GM23338 (cell line): ENCODE results near the gene MT1H. TPM values are rescaled to one million over a fixed set of nuclear protein-coding genes. Genes with fewer than 3 reads are reported as not detected.

Experiments
- ATAC-seq: fragments of 200-7000 bp; cut with Tn5 transposase; 3 replicates; pipeline ENCODE4 v1.9.1; 2020
- DNase-seq: peaks from one replicate; pipeline ENCODE4 v3.0.0-alpha.2; 2015; ENCODE audit warnings: low spot score
- H2AFZ ChIP-seq: fragments of 200-600 bp; sonication (generic); 2 replicates; pipeline ENCODE4 v1.8.0; 2016; ENCODE audit warnings: antibody characterized with exemption, mild to moderate bottlenecking, moderate library complexity
- H3F3A ChIP-seq: fragments of 200-600 bp; sonication (generic); replicated peaks from 2 replicates; pipeline ENCODE4 v1.8.0; 2017; ENCODE audit warnings: antibody characterized with exemption, mixed run types, low read depth
- H3K27ac ChIP-seq: fragments of 200-600 bp; sonication (generic); 2 replicates; pipeline ENCODE4 v1.6.1; 2016; ENCODE audit warnings: low read depth
- H3K27me3 ChIP-seq: fragments of 200-600 bp; sonication (generic); 2 replicates; pipeline ENCODE4 v1.8.0; 2016; ENCODE audit warnings: mild to moderate bottlenecking, mixed run types, moderate library complexity; ENCODE audit not compliant: insufficient read depth
- H3K36me3 ChIP-seq: fragments of 200-600 bp; sonication (generic); 2 replicates; pipeline ENCODE4 v1.8.0; 2016; ENCODE audit warnings: mild to moderate bottlenecking; ENCODE audit not compliant: insufficient read depth
- H3K4me1 ChIP-seq: fragments of 200-600 bp; sonication (generic); 2 replicates; pipeline ENCODE4 v1.8.0; 2016; ENCODE audit warnings: mild to moderate bottlenecking, moderate library complexity; ENCODE audit not compliant: insufficient read depth
- H3K4me2 ChIP-seq: fragments of 200-600 bp; sonication (generic); 2 replicates; pipeline ENCODE4 v1.7.1; 2017; ENCODE audit warnings: mixed run types
- H3K4me3 ChIP-seq: fragments of 200-600 bp; sonication (generic); 2 replicates; pipeline ENCODE4 v1.6.1; 2016; ENCODE audit warnings: mixed run types
- H3K79me2 ChIP-seq: fragments of 200-600 bp; sonication (generic); replicated peaks from 2 replicates; pipeline ENCODE4 v1.8.0; 2017; ENCODE audit warnings: mild to moderate bottlenecking; ENCODE audit not compliant: insufficient read depth
- H3K9me2 ChIP-seq: fragments of 200-600 bp; sonication (generic); 2 replicates; pipeline ENCODE4 v1.8.0; 2017; ENCODE audit not compliant: insufficient read depth
- H4K20me1 ChIP-seq: fragments of 200-600 bp; sonication (generic); replicated peaks from 2 replicates; pipeline ENCODE4 v1.8.0; 2017; ENCODE audit warnings: mild to moderate bottlenecking; ENCODE audit not compliant: insufficient read depth
- H3K27ac Mint-ChIP-seq: 2 replicates; pipeline ENCODE4 v1.8.0; 2020; ENCODE audit warnings: inconsistent platforms, mild to moderate bottlenecking, moderate library complexity, mixed read lengths
- H3K27me3 Mint-ChIP-seq: 3 replicates; pipeline ENCODE4 v1.8.0; 2022; ENCODE audit warnings: low read depth, mild to moderate bottlenecking, moderate library complexity, mixed read lengths, inconsistent platforms; ENCODE audit not compliant: insufficient read depth, poor library complexity
- H3K36me3 Mint-ChIP-seq: 3 replicates; pipeline ENCODE4 v1.8.0; 2021; ENCODE audit warnings: low read depth, mild to moderate bottlenecking, inconsistent platforms, moderate library complexity, mixed read lengths
- H3K4me1 Mint-ChIP-seq: 3 replicates; pipeline ENCODE4 v1.8.0; 2020; ENCODE audit warnings: mild to moderate bottlenecking, inconsistent platforms, mixed read lengths
- H3K4me3 Mint-ChIP-seq: 3 replicates; pipeline ENCODE4 v1.8.0; 2021; ENCODE audit warnings: moderate library complexity, mild to moderate bottlenecking, inconsistent platforms, mixed read lengths
- H3K9me3 Mint-ChIP-seq: 3 replicates; pipeline ENCODE4 v1.8.0; 2020; ENCODE audit warnings: moderate library complexity, mild to moderate bottlenecking, inconsistent platforms, mixed read lengths
- NANOG ChIP-seq: IDR thresholded peaks from 2 replicates; pipeline ENCODE4 v1.6.1; 2016; ENCODE audit warnings: antibody characterized with exemption, borderline replicate concordance
- POLR2AphosphoS5 ChIP-seq: IDR thresholded peaks from 2 replicates; pipeline ENCODE4 v1.6.1; 2016; ENCODE audit warnings: antibody characterized with exemption, low read depth
- ZNF114 ChIP-seq: fragments of 250-450 bp; sonication (Bioruptor Pico); IDR thresholded peaks from 2 replicates; pipeline ENCODE4 v1.5.0; 2020; ENCODE audit warnings: mild to moderate bottlenecking, moderate library complexity
- polyA plus RNA-seq: library from polyadenylated mRNA; unstranded; fragments of >200 nt; fragmentation: Nextera tagmentation; extraction: Ambion mirVana; gene quantifications from 2 replicates; pipeline ENCODE4 v1.2.1, GENCODE V29; 2016
- total RNA-seq: library from RNA; depleted of rRNA; stranded (reverse); fragments of >200 nt; shearing (Covaris generic); gene quantifications from 2 replicates; pipeline ENCODE4 v1.2.3, GENCODE V29; 2014
- TF ChIP-seq, protein P1 (sequence below): fragments of 250-450 bp; sonication (Bioruptor Pico); IDR thresholded peaks from 2 replicates; pipeline ENCODE4 v1.5.0; 2020; ENCODE audit warnings: mild to moderate bottlenecking, moderate library complexity

Gene MT1H
- total and polyA plus RNA-seq, 2 experiments from 2014 or later: 52.3 to 425 TPM

- H3K4me3 ChIP-seq: no peak within 1 kb of the TSS
- H3K9me2 ChIP-seq: no peaks in the 10 kb centered on the region
- Mint-ChIP-seq H3K9me3 (no peaks in the 10 kb centered on the region), H3K36me3 (no peaks in the 10 kb centered on the region), H3K4me3 (no peak within 1 kb of the TSS), H3K27ac (no peak within 1 kb of the TSS), H3K4me1 (peaks cover 4% of the 10 kb centered on the region; the same call in 2 of the 3 replicates), H3K27me3 (peaks cover 52% of the 10 kb centered on the region)
- H2AFZ ChIP-seq: no peak within 1 kb of the TSS
- H4K20me1 ChIP-seq: no peaks in the 10 kb centered on the region
- H3F3A ChIP-seq: no peaks in the 10 kb centered on the region
- DNase-seq (no peak), ATAC-seq (no peak)
- H3K36me3 ChIP-seq: no peaks in the 10 kb centered on the region; the same call in 1 of the 2 replicates
- H3K27ac ChIP-seq: no peak within 1 kb of the TSS
- H3K79me2 ChIP-seq: no peaks in the 10 kb centered on the region
- H3K4me2 ChIP-seq: no peak within 1 kb of the TSS
- no peaks in the 10 kb centered on the region; the same call in 1 of the 2 replicates for H3K4me1 ChIP-seq
- no peak for TF ChIP-seq NANOG
- H3K27me3 ChIP-seq: peaks cover 58% of the 10 kb centered on the region
Observed at GRCh38 chr16:56651586-56651985, 18.0 kb upstream of the MT1H start, which contains the start of gene MT1B. Gene MT1B (plus strand): TSS chr16:56651886. CDS start chr16:56651954, 68 bp downstream.

- Histone ChIP-seq H3F3A (no peaks in the 10 kb centered on the region), H3K9me2 (no peaks in the 10 kb centered on the region), H3K27ac (no peak overlapping the region), H3K27me3 (peaks cover 55% of the 10 kb centered on the region), H3K4me1 (no peaks in the 10 kb centered on the region; the same call in none of the 2 replicates), H3K4me3 (no peak overlapping the region), H4K20me1 (no peaks in the 10 kb centered on the region), H3K4me2 (no peak overlapping the region), H3K36me3 (no peaks in the 10 kb centered on the region; the same call in 1 of the 2 replicates), H2AFZ (no peak overlapping the region), H3K79me2 (no peaks in the 10 kb centered on the region)
- TF ChIP-seq POLR2AphosphoS5 (no peak), ZNF114 (CRISPR knock-in tag) (no peak), NANOG (no peak)
- TF ChIP-seq, protein P1, sequence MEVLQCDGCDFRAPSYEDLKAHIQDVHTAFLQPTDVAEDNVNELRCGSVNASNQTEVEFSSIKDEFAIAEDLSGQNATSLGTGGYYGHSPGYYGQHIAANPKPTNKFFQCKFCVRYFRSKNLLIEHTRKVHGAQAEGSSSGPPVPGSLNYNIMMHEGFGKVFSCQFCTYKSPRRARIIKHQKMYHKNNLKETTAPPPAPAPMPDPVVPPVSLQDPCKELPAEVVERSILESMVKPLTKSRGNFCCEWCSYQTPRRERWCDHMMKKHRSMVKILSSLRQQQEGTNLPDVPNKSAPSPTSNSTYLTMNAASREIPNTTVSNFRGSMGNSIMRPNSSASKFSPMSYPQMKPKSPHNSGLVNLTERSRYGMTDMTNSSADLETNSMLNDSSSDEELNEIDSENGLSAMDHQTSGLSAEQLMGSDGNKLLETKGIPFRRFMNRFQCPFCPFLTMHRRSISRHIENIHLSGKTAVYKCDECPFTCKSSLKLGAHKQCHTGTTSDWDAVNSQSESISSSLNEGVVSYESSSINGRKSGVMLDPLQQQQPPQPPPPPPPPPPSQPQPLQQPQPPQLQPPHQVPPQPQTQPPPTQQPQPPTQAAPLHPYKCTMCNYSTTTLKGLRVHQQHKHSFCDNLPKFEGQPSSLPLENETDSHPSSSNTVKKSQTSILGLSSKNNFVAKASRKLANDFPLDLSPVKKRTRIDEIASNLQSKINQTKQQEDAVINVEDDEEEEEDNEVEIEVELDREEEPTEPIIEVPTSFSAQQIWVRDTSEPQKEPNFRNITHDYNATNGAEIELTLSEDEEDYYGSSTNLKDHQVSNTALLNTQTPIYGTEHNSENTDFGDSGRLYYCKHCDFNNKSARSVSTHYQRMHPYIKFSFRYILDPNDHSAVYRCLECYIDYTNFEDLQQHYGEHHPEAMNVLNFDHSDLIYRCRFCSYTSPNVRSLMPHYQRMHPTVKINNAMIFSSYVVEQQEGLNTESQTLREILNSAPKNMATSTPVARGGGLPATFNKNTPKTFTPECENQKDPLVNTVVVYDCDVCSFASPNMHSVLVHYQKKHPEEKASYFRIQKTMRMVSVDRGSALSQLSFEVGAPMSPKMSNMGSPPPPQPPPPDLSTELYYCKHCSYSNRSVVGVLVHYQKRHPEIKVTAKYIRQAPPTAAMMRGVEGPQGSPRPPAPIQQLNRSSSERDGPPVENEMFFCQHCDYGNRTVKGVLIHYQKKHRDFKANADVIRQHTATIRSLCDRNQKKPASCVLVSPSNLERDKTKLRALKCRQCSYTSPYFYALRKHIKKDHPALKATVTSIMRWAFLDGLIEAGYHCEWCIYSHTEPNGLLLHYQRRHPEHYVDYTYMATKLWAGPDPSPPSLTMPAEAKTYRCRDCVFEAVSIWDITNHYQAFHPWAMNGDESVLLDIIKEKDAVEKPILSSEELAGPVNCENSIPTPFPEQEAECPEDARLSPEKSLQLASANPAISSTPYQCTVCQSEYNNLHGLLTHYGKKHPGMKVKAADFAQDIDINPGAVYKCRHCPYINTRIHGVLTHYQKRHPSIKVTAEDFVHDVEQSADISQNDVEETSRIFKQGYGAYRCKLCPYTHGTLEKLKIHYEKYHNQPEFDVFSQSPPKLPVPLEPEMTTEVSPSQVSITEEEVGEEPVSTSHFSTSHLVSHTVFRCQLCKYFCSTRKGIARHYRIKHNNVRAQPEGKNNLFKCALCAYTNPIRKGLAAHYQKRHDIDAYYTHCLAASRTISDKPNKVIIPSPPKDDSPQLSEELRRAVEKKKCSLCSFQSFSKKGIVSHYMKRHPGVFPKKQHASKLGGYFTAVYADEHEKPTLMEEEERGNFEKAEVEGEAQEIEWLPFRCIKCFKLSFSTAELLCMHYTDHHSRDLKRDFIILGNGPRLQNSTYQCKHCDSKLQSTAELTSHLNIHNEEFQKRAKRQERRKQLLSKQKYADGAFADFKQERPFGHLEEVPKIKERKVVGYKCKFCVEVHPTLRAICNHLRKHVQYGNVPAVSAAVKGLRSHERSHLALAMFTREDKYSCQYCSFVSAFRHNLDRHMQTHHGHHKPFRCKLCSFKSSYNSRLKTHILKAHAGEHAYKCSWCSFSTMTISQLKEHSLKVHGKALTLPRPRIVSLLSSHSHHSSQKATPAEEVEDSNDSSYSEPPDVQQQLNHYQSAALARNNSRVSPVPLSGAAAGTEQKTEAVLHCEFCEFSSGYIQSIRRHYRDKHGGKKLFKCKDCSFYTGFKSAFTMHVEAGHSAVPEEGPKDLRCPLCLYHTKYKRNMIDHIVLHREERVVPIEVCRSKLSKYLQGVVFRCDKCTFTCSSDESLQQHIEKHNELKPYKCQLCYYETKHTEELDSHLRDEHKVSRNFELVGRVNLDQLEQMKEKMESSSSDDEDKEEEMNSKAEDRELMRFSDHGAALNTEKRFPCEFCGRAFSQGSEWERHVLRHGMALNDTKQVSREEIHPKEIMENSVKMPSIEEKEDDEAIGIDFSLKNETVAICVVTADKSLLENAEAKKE: no peak
- peaks cover 6% of the 10 kb centered on the region; the same call in 2 of the 3 replicates for H3K4me1 Mint-ChIP-seq
- H3K27me3 Mint-ChIP-seq: peaks cover 50% of the 10 kb centered on the region
- DNase-seq (no peak), ATAC-seq (no peak)
- no peaks in the 10 kb centered on the region for H3K9me3 Mint-ChIP-seq
- no peak overlapping the region for H3K4me3 Mint-ChIP-seq
- no peak overlapping the region for H3K27ac Mint-ChIP-seq
- H3K36me3 Mint-ChIP-seq: no peaks in the 10 kb centered on the region
Observed at GRCh38 chr16:56652600-56652999, 17.0 kb upstream of the MT1H start.
